HG03432 (cell line): ENCODE results near the gene LINC00237.

ENCODE experiments used
- ATAC-seq: cut with Tn5 transposase; IDR thresholded peaks from one replicate; pipeline ENCODE4 v1.9.1; 2021; ENCODE audit warnings: mild to moderate bottlenecking, moderate library complexity; ENCODE audit not compliant: unreplicated experiment

The LINC00237 gene

GRCh38 chr20:21125849-21126580 is 19.9 kb upstream of the LINC00237 start, which contains the start of gene KIZ:
Gene KIZ (plus strand): TSS chr20:21126082. CDS start chr20:21126116, 34 bp downstream.
- ATAC-seq: peak; percentile 99

GRCh38 chr20:21125072-21125848 is 19.1 kb upstream of the LINC00237 start:
- ATAC-seq: peak; percentile 25

GRCh38 chr20:21124190-21124589 is 18.0 kb upstream of the LINC00237 start:
- ATAC-seq: no peak

GRCh38 chr20:21118782-21119181 is 12.6 kb upstream of the LINC00237 start:
- no peak for ATAC-seq

GRCh38 chr20:21118138-21118537 is 12.0 kb upstream of the LINC00237 start:
- no peak for ATAC-seq

GRCh38 chr20:21117521-21117920 is 11.4 kb upstream of the LINC00237 start:
- ATAC-seq: no peak

GRCh38 chr20:21114584-21114983 is 8.4 kb upstream of the LINC00237 start:
- ATAC-seq: no peak

GRCh38 chr20:21113697-21114096 is 7.5 kb upstream of the LINC00237 start:
- no peak for ATAC-seq

- no peak for ATAC-seq
These were observed 5.3 kb upstream of the LINC00237 start for GRCh38 chr20:21111416-21111815.

GRCh38 chr20:21110811-21111210 is 4.7 kb upstream of the LINC00237 start:
- no peak for ATAC-seq

- ATAC-seq: no peak
These were observed 3.0 kb upstream of the LINC00237 start for GRCh38 chr20:21109144-21109543.

GRCh38 chr20:21105429-21106170 is 558 bp downstream of the LINC00237 start:
- ATAC-seq: no peak

GRCh38 chr20:21104921-21105320 is 1.2 kb downstream of the LINC00237 start:
- ATAC-seq: no peak

GRCh38 chr20:21104466-21104761 is 1.7 kb downstream of the LINC00237 start:
- ATAC-seq: no peak

GRCh38 chr20:21103582-21104465 is 2.3 kb downstream of the LINC00237 start:
- no peak for ATAC-seq

- peak; percentile 42 for ATAC-seq
These were observed 3.4 kb downstream of the LINC00237 start for GRCh38 chr20:21102603-21103311.

GRCh38 chr20:21101932-21102575 is 4.1 kb downstream of the LINC00237 start:
- no peak for ATAC-seq

GRCh38 chr20:21101453-21101931 is 4.7 kb downstream of the LINC00237 start:
- no peak for ATAC-seq
